H1 (cell line): ENCODE measurements around the gene HSPBP1. TPM values are rescaled to one million over a fixed set of nuclear protein-coding genes. Genes with fewer than 3 reads are reported as not detected.

Experiments used
- CBX8 ChIP-seq: fragments of 300-800, 300-1000 bp; sonication (generic); IDR thresholded peaks from 2 replicates; pipeline ENCODE4 v1.7.1; 2016; ENCODE audit warnings: low read depth, low read length, borderline replicate concordance
- HDAC2 ChIP-seq, 2 experiments: fragments of 300-600 bp in 1 of 2; sonication (generic) in 1 of 2; IDR thresholded peaks; 2 replicates each; pipeline ENCODE4 v1.6.1; 2011 to 2012; ENCODE audit warnings: low read depth in 2 of 2, low read length in 2 of 2, mild to moderate bottlenecking in 2 of 2, moderate library complexity in 2 of 2, borderline replicate concordance in 1 of 2, inconsistent platforms in 1 of 2
- JUND ChIP-seq: IDR thresholded peaks from 2 replicates; pipeline ENCODE4 v1.6.1; 2011; ENCODE audit warnings: mild to moderate bottlenecking, improper control_type of control experiment, low read length
- MAX ChIP-seq: IDR thresholded peaks from 2 replicates; pipeline ENCODE4 v1.6.1; 2012; ENCODE audit warnings: inconsistent platforms
- SIN3A ChIP-seq, 2 experiments: IDR thresholded peaks in 1 of 2; conservative IDR thresholded peaks in 1 of 2; 2 replicates each; pipeline ENCODE4 v1.6.1; 2011 to 2012; ENCODE audit warnings: low read length in 2 of 2, improper control_type of control experiment in 1 of 2, low read depth in 1 of 2, mild to moderate bottlenecking in 1 of 2
- SIX5 ChIP-seq: IDR thresholded peaks from 2 replicates; pipeline ENCODE4 v1.6.1; 2011; ENCODE audit warnings: mild to moderate bottlenecking, low read depth, low read length
- USF2 ChIP-seq: IDR thresholded peaks from 2 replicates; pipeline ENCODE4 v1.6.1; 2011; ENCODE audit warnings: low read length, improper control_type of control experiment
- polyA plus RNA-seq, 7 experiments: library from polyadenylated mRNA; depleted of rRNA in 3 of 7; stranded (reverse) in 5 of 7; unstranded in 2 of 7; fragments of >200 nt in 5 of 7; fragments of 200-250 nt in 2 of 7; gene quantifications; 1 replicate in 5 of 7; 2 replicates in 1 of 7; 4 replicates in 1 of 7; pipeline versions ENCODE4 v1.2.1 to v1.2.3, GENCODE V29; 2011 to 2013; ENCODE audit warnings: missing spikeins in 2 of 7, mixed read lengths in 2 of 7
- total RNA-seq: library from RNA; stranded (reverse); fragmentation: NEBNext Ultra II Directional; extraction: Animal tissue kit (Norgen Biotek cat#: 25700); gene quantifications from 2 replicates; pipeline ENCODE4 v1.2.1, GENCODE V29; 2021
- TF ChIP-seq, protein P1 (sequence below): fragments of 300-600 bp; sonication (generic); IDR thresholded peaks from 2 replicates; pipeline ENCODE4 v1.7.1; 2012; ENCODE audit warnings: low read length, moderate library complexity, mild to moderate bottlenecking, inconsistent platforms; ENCODE audit not compliant: insufficient replicate concordance

The HSPBP1 gene
- total and polyA plus RNA-seq, 2 of the 8 experiments (the other 6 are each of a cell fraction or from before 2014, with no cell fraction given), result 63.4 to 100 TPM

DNA sequence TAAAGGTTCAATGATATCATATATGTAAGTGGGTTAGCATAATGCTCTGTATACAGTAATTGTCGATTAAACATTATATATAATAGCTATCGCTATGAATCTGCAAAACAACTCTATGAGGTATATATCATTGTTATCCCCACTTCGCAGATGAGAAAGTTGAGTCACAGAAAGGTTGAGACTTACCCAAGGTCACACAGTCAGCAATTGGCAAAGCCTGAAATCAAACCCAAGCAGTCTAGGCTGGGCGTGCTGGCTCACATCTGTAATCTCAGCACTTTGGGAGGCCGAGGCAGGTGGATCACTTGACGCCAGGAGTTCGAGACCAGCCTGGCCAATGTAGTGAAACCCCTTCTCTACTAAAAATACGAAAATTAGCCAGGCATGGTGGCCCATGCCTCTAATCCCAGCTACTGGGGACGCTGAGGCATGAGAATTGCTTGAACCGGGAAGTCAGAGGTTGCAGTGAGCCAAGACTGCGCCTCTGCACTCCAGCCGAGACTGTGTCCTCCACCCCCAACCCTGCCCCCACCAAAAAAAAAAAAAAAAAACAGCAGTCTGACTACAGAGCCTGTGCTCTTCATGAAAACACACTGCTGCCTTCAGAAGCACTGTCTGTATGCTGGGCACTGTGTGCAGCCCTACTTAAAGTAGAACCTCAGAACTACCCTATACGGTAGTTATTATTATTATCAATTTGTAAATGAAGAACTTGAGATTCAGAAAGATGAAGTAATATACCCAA, 1.3 kb downstream of the HSPBP1 start (continued):
- TF ChIP-seq, protein P1, sequence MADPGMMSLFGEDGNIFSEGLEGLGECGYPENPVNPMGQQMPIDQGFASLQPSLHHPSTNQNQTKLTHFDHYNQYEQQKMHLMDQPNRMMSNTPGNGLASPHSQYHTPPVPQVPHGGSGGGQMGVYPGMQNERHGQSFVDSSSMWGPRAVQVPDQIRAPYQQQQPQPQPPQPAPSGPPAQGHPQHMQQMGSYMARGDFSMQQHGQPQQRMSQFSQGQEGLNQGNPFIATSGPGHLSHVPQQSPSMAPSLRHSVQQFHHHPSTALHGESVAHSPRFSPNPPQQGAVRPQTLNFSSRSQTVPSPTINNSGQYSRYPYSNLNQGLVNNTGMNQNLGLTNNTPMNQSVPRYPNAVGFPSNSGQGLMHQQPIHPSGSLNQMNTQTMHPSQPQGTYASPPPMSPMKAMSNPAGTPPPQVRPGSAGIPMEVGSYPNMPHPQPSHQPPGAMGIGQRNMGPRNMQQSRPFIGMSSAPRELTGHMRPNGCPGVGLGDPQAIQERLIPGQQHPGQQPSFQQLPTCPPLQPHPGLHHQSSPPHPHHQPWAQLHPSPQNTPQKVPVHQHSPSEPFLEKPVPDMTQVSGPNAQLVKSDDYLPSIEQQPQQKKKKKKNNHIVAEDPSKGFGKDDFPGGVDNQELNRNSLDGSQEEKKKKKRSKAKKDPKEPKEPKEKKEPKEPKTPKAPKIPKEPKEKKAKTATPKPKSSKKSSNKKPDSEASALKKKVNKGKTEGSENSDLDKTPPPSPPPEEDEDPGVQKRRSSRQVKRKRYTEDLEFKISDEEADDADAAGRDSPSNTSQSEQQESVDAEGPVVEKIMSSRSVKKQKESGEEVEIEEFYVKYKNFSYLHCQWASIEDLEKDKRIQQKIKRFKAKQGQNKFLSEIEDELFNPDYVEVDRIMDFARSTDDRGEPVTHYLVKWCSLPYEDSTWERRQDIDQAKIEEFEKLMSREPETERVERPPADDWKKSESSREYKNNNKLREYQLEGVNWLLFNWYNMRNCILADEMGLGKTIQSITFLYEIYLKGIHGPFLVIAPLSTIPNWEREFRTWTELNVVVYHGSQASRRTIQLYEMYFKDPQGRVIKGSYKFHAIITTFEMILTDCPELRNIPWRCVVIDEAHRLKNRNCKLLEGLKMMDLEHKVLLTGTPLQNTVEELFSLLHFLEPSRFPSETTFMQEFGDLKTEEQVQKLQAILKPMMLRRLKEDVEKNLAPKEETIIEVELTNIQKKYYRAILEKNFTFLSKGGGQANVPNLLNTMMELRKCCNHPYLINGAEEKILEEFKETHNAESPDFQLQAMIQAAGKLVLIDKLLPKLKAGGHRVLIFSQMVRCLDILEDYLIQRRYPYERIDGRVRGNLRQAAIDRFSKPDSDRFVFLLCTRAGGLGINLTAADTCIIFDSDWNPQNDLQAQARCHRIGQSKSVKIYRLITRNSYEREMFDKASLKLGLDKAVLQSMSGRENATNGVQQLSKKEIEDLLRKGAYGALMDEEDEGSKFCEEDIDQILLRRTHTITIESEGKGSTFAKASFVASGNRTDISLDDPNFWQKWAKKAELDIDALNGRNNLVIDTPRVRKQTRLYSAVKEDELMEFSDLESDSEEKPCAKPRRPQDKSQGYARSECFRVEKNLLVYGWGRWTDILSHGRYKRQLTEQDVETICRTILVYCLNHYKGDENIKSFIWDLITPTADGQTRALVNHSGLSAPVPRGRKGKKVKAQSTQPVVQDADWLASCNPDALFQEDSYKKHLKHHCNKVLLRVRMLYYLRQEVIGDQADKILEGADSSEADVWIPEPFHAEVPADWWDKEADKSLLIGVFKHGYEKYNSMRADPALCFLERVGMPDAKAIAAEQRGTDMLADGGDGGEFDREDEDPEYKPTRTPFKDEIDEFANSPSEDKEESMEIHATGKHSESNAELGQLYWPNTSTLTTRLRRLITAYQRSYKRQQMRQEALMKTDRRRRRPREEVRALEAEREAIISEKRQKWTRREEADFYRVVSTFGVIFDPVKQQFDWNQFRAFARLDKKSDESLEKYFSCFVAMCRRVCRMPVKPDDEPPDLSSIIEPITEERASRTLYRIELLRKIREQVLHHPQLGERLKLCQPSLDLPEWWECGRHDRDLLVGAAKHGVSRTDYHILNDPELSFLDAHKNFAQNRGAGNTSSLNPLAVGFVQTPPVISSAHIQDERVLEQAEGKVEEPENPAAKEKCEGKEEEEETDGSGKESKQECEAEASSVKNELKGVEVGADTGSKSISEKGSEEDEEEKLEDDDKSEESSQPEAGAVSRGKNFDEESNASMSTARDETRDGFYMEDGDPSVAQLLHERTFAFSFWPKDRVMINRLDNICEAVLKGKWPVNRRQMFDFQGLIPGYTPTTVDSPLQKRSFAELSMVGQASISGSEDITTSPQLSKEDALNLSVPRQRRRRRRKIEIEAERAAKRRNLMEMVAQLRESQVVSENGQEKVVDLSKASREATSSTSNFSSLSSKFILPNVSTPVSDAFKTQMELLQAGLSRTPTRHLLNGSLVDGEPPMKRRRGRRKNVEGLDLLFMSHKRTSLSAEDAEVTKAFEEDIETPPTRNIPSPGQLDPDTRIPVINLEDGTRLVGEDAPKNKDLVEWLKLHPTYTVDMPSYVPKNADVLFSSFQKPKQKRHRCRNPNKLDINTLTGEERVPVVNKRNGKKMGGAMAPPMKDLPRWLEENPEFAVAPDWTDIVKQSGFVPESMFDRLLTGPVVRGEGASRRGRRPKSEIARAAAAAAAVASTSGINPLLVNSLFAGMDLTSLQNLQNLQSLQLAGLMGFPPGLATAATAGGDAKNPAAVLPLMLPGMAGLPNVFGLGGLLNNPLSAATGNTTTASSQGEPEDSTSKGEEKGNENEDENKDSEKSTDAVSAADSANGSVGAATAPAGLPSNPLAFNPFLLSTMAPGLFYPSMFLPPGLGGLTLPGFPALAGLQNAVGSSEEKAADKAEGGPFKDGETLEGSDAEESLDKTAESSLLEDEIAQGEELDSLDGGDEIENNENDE, result no peak
- TF ChIP-seq SIX5 (no peak), JUND (no peak), CBX8 (no peak), SIN3A (conservative IDR thresholded peaks at IDR 0.05 in 1 of 2, IDR thresholded peaks at IDR 0.05 in 1 of 2; ENCODE audit: low read depth in 1 of 2, low read length in 2 of 2) (no peak), USF2 (no peak), HDAC2 (IDR thresholded peaks at IDR 0.05; ENCODE audit: borderline replicate concordance in 1 of 2, low read depth in 2 of 2, low read length in 2 of 2) (no peak), MAX (no peak)
